Measurements from ENCODE around the gene ARF1. TPM values are rescaled to one million over a fixed set of nuclear protein-coding genes. Genes with fewer than 3 reads are reported as not detected.

ARF1 gene
- total RNA-seq, 4 donors from 2014 or later: 378 to 457 (median 410) TPM

DNA sequence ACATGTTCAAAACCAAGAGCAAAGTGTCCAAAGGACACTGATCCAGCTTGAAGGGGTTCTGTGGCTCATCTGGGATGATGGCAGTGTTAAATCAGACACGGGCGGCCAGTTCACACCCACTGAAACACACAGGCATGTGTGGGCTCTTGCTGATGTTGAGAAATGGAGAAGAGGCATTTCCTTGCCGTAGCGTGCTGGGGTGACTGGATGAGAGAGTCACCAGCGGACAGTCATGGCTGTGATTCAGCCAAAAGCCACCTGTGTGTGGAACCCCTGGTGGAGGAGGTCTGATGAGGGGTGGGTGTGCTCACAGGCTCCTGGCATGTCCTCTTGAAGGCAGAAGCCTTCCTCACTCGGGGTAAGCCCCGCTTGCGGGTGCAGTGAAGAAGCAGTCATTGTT lies 13.4 kb downstream of the ARF1 start:
- no peak overlapping the region for H3K27ac ChIP-seq
- peaks cover 31 to 36% of the 10 kb centered on the region in 2 donors for H3K36me3 ChIP-seq
- H3K9me3 ChIP-seq: no peaks in the 10 kb centered on the region
- intact Hi-C loops (cut with DNase I): no loop called here
- no peak overlapping the region for H3K4me3 ChIP-seq (replicated peaks in 1 of 3)
- no peaks in the 10 kb centered on the region for H3K27me3 ChIP-seq
- WGBS, 2 donors: 90 to 96% methylated on average over 6 to 7 of the region's 8 CpGs
- H3K4me1 ChIP-seq: peaks cover 0 to 26% of the 10 kb centered on the region in 2 donors
- no peak for DNase-seq
- no peak for TF ChIP-seq POLR2A (IDR thresholded peaks at IDR 0.05)
- TF ChIP-seq, protein P1, sequence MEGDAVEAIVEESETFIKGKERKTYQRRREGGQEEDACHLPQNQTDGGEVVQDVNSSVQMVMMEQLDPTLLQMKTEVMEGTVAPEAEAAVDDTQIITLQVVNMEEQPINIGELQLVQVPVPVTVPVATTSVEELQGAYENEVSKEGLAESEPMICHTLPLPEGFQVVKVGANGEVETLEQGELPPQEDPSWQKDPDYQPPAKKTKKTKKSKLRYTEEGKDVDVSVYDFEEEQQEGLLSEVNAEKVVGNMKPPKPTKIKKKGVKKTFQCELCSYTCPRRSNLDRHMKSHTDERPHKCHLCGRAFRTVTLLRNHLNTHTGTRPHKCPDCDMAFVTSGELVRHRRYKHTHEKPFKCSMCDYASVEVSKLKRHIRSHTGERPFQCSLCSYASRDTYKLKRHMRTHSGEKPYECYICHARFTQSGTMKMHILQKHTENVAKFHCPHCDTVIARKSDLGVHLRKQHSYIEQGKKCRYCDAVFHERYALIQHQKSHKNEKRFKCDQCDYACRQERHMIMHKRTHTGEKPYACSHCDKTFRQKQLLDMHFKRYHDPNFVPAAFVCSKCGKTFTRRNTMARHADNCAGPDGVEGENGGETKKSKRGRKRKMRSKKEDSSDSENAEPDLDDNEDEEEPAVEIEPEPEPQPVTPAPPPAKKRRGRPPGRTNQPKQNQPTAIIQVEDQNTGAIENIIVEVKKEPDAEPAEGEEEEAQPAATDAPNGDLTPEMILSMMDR (IDR thresholded peaks at IDR 0.05): no peak

DNA sequence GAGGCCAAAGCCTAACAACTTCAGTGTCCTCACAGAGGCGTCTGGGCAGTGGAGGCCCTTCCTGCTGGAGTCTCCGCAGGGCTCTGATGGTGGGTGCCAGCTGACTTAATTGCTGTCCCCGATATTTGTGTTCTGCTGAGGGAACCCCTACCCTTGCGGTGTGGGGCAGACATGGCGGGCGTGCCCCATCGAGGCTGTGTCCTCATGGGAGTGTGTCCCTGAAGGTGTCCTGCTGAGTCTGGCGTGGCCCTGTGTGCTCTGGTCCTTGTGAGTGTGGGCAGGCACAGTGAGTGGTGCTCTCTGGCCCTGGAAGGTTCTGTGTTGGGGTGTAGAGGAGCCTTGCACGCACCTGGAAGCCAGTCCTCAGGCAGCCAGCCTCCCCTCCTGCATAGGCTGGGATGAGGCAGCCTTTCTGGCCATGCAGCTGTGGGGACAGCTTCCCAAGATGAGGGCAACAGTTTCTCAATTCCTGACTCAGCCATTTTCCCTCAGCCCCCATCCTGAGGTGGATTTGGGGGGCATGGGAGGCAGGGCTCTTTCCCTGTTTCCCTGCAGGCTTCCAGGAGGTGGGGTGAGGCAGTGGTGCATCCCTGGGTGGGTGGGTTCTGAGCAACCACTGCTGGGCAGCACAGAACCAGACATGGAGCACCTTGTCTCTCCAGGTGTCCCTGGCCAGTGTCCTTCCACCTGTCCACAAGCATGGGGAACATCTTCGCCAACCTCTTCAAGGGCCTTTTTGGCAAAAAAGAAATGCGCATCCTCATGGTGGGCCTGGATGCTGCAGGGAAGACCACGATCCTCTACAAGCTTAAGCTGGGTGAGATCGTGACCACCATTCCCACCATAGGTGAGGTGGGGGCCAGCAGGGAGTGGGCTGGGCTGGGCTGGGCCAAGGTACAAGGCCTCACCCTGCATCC lies 14.2 kb downstream of the ARF1 start:
- Histone ChIP-seq H3K9me3 (no peaks in the 10 kb centered on the region), H3K36me3 (peaks cover 31 to 37% of the 10 kb centered on the region in 2 donors), H3K4me1 (peaks cover 2 to 21% of the 10 kb centered on the region in 2 donors), H3K4me3 (replicated peaks in 1 of 3) (no peak overlapping the region), H3K27ac (no peak overlapping the region), H3K27me3 (no peaks in the 10 kb centered on the region)
- DNase-seq: no peak
- TF ChIP-seq, protein P1 (IDR thresholded peaks at IDR 0.05): no peak
- TF ChIP-seq POLR2A (IDR thresholded peaks at IDR 0.05): no peak
- 95 to 99% methylated on average over 4 to 9 of the region's 13 CpGs for WGBS, 2 donors
- intact Hi-C loops (cut with DNase I): no loop called here

DNA sequence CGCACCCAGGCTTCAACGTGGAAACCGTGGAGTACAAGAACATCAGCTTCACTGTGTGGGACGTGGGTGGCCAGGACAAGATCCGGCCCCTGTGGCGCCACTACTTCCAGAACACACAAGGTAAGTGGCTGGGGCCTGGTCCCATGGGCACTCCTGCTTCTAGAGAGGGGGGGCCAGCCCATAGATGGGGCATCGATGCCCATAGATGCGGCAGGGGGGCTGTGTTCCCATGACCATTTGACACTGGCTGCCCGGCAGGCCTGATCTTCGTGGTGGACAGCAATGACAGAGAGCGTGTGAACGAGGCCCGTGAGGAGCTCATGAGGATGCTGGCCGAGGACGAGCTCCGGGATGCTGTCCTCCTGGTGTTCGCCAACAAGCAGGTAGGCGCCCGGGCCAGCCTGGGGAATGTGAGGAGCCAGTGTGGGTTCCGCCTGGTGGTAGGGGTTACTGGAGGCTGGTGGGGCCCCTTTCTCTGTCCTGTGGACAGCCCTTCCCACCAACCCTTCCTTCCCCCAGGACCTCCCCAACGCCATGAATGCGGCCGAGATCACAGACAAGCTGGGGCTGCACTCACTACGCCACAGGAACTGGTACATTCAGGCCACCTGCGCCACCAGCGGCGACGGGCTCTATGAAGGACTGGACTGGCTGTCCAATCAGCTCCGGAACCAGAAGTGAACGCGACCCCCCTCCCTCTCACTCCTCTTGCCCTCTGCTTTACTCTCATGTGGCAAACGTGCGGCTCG lies 15.0 kb downstream of the ARF1 start:
- Histone ChIP-seq H3K9me3 (no peaks in the 10 kb centered on the region), H3K4me1 (peaks cover 9 to 20% of the 10 kb centered on the region in 2 donors), H3K4me3 (replicated peaks in 1 of 3) (no peak overlapping the region), H3K27ac (no peak overlapping the region), H3K36me3 (peaks cover 31 to 37% of the 10 kb centered on the region in 2 donors), H3K27me3 (no peaks in the 10 kb centered on the region)
- TF ChIP-seq, protein P1 (IDR thresholded peaks at IDR 0.05): no peak
- TF ChIP-seq POLR2A (IDR thresholded peaks at IDR 0.05): no peak
- intact Hi-C loops (cut with DNase I): no loop called here
- 88 to 94% methylated on average over 21 to 34 of the region's 34 CpGs for WGBS, 2 donors
- DNase-seq: no peak

DNA sequence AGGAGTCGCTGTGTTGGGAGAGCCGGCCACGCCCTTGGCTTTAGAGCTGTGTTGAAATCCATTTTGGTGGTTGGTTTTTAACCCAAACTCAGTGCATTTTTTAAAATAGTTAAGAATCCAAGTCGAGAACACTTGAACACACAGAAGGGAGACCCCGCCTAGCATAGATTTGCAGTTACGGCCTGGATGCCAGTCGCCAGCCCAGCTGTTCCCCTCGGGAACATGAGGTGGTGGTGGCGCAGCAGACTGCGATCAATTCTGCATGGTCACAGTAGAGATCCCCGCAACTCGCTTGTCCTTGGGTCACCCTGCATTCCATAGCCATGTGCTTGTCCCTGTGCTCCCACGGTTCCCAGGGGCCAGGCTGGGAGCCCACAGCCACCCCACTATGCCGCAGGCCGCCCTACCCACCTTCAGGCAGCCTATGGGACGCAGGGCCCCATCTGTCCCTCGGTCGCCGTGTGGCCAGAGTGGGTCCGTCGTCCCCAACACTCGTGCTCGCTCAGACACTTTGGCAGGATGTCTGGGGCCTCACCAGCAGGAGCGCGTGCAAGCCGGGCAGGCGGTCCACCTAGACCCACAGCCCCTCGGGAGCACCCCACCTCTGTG lies 15.9 kb downstream of the ARF1 start:
- no peak for DNase-seq
- no peak overlapping the region for H3K4me3 ChIP-seq (replicated peaks in 1 of 3)
- WGBS, 2 donors: 90 to 91% methylated on average over 21 to 28 of the region's 28 CpGs
- intact Hi-C loops (cut with DNase I): no loop called here
- H3K9me3 ChIP-seq: no peaks in the 10 kb centered on the region
- no peak overlapping the region for H3K27ac ChIP-seq
- TF ChIP-seq, protein P1 (IDR thresholded peaks at IDR 0.05): no peak
- no peak for TF ChIP-seq POLR2A (IDR thresholded peaks at IDR 0.05)
- no peaks in the 10 kb centered on the region for H3K27me3 ChIP-seq
- peaks cover 31 to 37% of the 10 kb centered on the region in 2 donors for H3K36me3 ChIP-seq
- peaks cover 10 to 17% of the 10 kb centered on the region in 2 donors for H3K4me1 ChIP-seq
